GM12864 (cell line): Measurements from ENCODE around the gene TAOK1.
"Not testable (repeated sequence)": the region's sequence is repeated elsewhere in the genome, so short reads cannot be mapped to it uniquely, and the experiment has no call there.

Source experiments
- DNase-seq: peaks from one replicate; pipeline ENCODE4 v3.0.0-alpha.2; 2011; ENCODE audit warnings: low read depth
- H3K4me3 ChIP-seq: 2 replicates; pipeline ENCODE4 v1.5.1; 2011; ENCODE audit warnings: mild to moderate bottlenecking, low read depth, low read length, control low read depth
- TF ChIP-seq, protein P1 (sequence below): IDR thresholded peaks from 2 replicates; pipeline ENCODE4 v1.5.1; 2011; ENCODE audit warnings: low read depth, mild to moderate bottlenecking, moderate library complexity, low read length, control low read depth, inconsistent platforms; ENCODE audit errors: missing control alignments

Gene TAOK1

DNA sequence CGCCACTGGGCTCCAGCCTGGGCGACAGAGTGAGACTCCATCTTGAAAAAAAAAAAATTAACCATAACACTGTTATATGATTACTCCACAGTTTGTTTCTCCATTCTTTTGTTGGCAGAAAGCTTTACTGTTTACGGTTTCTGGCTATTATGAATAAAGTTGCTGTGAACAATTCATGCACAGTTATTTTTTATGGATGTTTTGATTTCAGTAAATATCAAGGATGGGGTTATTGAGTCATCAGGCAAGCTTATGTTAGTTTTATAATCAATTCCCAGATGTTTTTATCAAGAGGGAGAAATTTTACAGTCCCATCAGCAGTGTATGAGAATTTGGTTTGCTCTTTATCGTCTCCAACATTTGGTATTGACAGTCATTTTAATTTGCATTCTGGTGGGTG is 67.9 kb downstream of the TAOK1 start:
- DNase-seq, result no peak
- TF ChIP-seq, protein P1, sequence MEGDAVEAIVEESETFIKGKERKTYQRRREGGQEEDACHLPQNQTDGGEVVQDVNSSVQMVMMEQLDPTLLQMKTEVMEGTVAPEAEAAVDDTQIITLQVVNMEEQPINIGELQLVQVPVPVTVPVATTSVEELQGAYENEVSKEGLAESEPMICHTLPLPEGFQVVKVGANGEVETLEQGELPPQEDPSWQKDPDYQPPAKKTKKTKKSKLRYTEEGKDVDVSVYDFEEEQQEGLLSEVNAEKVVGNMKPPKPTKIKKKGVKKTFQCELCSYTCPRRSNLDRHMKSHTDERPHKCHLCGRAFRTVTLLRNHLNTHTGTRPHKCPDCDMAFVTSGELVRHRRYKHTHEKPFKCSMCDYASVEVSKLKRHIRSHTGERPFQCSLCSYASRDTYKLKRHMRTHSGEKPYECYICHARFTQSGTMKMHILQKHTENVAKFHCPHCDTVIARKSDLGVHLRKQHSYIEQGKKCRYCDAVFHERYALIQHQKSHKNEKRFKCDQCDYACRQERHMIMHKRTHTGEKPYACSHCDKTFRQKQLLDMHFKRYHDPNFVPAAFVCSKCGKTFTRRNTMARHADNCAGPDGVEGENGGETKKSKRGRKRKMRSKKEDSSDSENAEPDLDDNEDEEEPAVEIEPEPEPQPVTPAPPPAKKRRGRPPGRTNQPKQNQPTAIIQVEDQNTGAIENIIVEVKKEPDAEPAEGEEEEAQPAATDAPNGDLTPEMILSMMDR, result no peak
- H3K4me3 ChIP-seq, result no peak overlapping the region

DNA sequence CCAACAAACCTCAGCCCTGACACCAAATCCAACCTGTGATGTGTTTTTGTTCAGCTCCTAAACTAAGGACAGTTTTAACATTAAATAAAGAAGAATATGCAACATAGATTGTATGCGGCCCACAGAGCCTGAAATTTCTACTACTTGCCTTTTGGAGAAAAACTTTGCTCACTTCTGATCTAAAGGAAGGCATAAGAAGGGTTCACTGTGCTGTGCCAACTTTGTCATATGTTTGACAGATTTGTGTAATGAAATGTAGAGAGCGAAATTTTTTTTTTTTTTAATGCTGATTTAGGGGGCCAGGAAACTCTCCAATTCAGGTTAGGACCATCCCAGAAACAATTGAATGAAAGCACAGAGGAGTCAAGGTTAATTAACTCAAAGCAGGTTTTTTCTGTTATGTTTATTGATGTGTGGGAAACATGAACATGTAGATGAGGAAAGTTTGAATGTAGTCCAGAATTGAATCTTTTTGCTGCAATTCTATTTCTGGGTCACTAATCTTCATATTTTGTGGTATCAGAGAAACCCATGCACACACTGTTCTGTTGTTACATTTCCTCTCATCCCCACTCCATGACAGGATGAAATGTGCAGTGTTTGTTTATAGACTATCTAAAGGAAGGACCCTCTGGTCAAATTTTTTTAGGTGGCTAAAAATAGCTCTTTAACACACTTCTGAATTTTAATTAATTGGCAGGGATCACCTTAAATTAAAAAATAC is 71.5 kb downstream of the TAOK1 start:
- DNase-seq, result no peak
- no peak overlapping the region for H3K4me3 ChIP-seq
- TF ChIP-seq, protein P1, result no peak

DNA sequence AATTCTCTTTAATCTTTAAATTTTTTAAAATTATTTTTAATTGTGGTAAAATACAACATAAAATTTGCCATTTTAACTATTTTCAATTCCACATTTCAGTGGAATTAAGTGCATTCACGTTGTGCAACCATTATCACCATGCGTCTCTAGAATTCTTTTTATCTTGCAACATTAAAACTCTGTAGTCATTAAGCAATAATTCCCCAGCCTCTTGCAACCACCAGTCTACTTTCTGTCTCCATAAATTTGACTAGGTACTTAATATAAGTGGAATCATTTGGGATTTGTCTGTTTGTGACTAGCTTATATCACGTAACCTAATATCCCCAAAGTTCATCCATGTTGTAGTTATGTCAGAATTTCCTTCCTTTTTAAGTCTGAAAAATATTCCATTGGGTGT is 79.1 kb downstream of the TAOK1 start:
- no peak overlapping the region for H3K4me3 ChIP-seq
- DNase-seq, result no peak
- TF ChIP-seq, protein P1, result no peak

DNA sequence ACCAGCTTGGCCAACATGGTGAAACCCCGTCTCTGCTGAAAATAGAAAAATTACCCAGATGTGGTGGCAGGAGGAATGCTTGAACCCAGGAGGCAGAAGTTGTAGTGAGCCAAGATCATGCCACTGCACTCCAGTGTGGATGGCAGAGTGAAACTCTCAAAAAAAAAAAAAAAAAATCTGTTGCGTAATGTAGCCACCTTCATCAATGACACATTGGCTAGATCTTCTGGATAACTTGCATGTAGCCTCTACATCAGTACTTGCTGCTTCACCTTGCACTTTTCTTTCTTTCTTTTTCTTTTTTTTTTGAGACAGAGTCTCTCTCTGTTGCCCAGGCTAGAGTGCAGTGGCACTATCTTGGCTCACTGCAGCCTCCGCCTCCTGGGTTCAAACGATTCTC is 83.3 kb downstream of the TAOK1 start:
- DNase-seq, result not testable (repeated sequence)

DNA sequence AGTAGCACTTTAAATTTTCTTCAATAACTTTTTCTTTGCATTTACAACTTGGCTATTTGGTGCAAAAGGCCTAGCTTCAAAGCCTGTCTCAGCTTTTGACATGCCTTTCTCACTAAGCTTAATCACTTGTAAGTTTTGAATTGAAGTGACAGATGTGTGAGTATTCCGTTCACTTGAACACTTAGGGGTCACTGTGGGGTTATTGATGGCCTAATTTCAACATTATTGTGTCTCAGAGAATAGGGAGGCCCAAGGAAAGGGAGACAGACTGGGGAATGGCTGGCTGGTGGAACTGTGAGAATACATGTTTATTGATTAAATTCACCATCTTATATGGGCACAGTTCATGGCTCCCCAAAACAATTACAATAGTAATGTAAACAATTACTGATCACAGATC is 84.1 kb downstream of the TAOK1 start:
- TF ChIP-seq, protein P1, result no peak
- no peak overlapping the region for H3K4me3 ChIP-seq
- DNase-seq, result no peak

More for the DNA sequence above, 83.3 kb downstream of the TAOK1 start:
- H3K4me3 ChIP-seq, result not testable (repeated sequence)

DNA sequence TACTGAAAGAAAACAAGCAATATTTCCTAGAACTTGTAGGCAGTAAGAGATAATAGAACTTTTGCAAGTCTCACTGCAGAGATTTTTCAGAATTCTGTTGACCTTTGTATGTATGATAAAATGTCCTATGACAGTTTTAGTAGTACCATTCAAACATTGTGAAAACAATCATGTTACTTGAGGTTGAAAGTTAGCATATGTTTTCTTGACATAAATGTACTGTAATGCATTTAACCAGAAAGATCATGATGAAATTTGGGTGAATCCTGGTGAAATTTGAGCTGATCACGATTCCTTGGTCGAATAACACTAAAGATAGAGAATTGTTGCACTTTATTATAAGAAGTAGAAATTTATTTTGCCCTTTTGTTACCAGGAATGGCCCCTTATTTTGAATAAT is 85.7 kb downstream of the TAOK1 start:
- TF ChIP-seq, protein P1, result no peak

DNA sequence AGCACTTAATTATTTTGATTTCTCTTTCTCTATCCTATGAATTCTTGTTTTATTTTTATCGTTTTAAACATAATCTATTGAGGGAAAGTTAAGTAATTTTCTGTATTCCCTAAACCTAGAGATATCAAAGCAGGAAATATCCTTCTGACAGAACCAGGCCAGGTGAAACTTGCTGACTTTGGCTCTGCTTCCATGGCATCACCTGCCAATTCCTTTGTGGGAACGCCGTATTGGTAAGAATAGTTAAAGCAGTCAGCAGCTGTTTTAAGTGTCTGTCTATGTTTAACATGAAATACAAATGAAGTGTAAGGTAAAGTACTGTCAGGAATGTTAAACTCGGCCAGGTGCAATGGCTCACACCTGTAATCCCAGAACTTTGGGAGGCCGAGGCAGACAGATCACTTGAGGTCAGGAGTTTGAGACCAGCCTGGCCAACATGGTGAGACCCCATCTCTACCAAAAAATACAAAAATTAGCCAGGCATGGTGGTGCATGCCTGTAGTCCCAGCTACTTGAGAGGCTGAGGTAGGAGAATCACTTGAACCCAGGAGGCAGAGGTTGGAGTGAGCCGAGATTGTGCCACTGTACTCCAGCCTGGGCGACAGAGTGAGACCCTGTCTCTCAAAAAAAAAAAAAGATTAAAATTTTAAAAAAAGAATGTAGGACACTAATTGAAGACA is 90.2 kb downstream of the TAOK1 start:
- H3K4me3 ChIP-seq, DNase-seq: not testable (repeated sequence)

More for the DNA sequence above, 85.7 kb downstream of the TAOK1 start:
- H3K4me3 ChIP-seq, result no peak overlapping the region
- no peak for DNase-seq

DNA sequence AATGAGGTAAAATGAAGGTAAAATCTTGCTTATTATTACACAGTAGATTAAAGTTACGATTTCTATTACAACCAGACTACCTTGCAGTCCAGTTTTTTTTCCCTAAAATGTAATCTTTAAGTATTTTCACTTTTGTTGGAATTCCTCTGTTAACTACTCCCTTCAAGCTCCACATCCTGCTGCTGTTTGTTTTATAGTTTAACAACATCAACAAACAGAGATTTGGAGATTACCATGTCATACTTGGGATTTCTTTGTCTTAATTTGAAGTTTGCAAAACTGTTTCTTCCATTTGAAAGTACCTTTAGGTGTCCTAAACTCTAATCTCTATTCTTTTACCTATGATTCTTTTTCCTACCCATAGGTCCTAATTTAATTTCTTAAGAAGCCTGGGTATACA is 93.3 kb downstream of the TAOK1 start:
- TF ChIP-seq, protein P1, result no peak
- no peak for DNase-seq
- H3K4me3 ChIP-seq, result no peak overlapping the region
